HG03097 (cell line): ENCODE data around the gene RAB28.

Experiments used
- ATAC-seq: cut with Tn5 transposase; IDR thresholded peaks from one replicate; pipeline ENCODE4 v1.9.1; 2021; ENCODE audit not compliant: unreplicated experiment, low FRiP score

Gene RAB28

GRCh38 chr4:13323921-13324320, 160.2 kb downstream of the RAB28 start:
- ATAC-seq = no peak

- no peak for ATAC-seq
Measured at GRCh38 chr4:13322681-13323101, 161.4 kb downstream of the RAB28 start.
